Measurements from ENCODE around the gene KCNQ1. TPM values are rescaled to one million over a fixed set of nuclear protein-coding genes. Genes with fewer than 3 reads are reported as not detected.

KCNQ1 gene
- total and polyA plus RNA-seq, 7 experiments from 2014 or later = 14.7 to 46.4 (median 36.9) TPM

- ChIA-PET CTCF (interaction anchor here (1.2 to 2.7 kb wide), 2 partner anchors 21 to 94 kb away, joined by 3 to 11 read pairs; no protein-coding TSS in a partner anchor), POLR2A (interaction anchor here (1.2 to 3.5 kb wide), 4 partner anchors 11 to 494 kb away, joined by 4 to 27 read pairs (median 14); partner anchors contain the start of genes C11orf21, CD81 and TSPAN32)
- Mint-ChIP-seq H3K9me3 (no peaks in the 10 kb centered on the region), H3K36me3 (peaks cover 0 to 9% (median 0%) of the 10 kb centered on the region in 5 donors), H3K4me3 (peak overlapping the region; percentile 86 to 97 (median 91)), H3K27me3 (peaks cover 0 to 2% (median 0%) of the 10 kb centered on the region in 5 donors), H3K4me1 (peaks cover 0 to 28% (median 16%) of the 10 kb centered on the region in 7 donors), H3K27ac (peak overlapping the region; percentile 90 to 97 (median 95))
- intact Hi-C loops (cut with micrococcal nuclease) = no loop called here
- Histone ChIP-seq H3K9me3 (ENCODE audit: control insufficient read depth in 2 of 3, low read length in 3 of 3) (no peaks in the 10 kb centered on the region), H3K4me3 (ENCODE audit: low read length) (peak overlapping the region; percentile 75), H3K4me1 (ENCODE audit: control insufficient read depth in 2 of 2, insufficient read depth in 2 of 2, low read length in 2 of 2) (peaks cover 22 to 24% of the 10 kb centered on the region in 2 donors), H3K36me3 (ENCODE audit: control insufficient read depth in 2 of 3, insufficient read depth in 3 of 3, low read length in 3 of 3) (peaks cover 0 to 58% (median 0%) of the 10 kb centered on the region in 3 experiments), H3K27me3 (ENCODE audit: control insufficient read depth in 2 of 2, insufficient read depth in 2 of 2, low read length in 2 of 2) (no peaks in the 10 kb centered on the region), H3K27ac (ENCODE audit: low read depth, low read length) (peak overlapping the region; percentile 93)
- ATAC-seq (no peak), DNase-seq (no peak)
These were observed 46.0 kb upstream of the KCNQ1 start for GRCh38 chr11:2398664-2399355.

GRCh38 chr11:2399488-2400068, 45.2 kb upstream of the KCNQ1 start:
- peaks cover 0 to 58% (median 0%) of the 10 kb centered on the region in 3 experiments for H3K36me3 ChIP-seq (ENCODE audit: control insufficient read depth in 2 of 3, insufficient read depth in 3 of 3, low read length in 3 of 3)
- H3K4me3 Mint-ChIP-seq = peak overlapping the region; percentile 87 to 97 (median 92)
- CTCF ChIA-PET = interaction anchor here (1.2 to 2.7 kb wide), 3 partner anchors 21 to 493 kb away, joined by 5 to 13 read pairs (median 11); no protein-coding TSS in a partner anchor
- no peaks in the 10 kb centered on the region for H3K27me3 ChIP-seq (ENCODE audit: control insufficient read depth in 2 of 2, insufficient read depth in 2 of 2, low read length in 2 of 2)
- H3K9me3 ChIP-seq (ENCODE audit: control insufficient read depth in 2 of 3, low read length in 3 of 3) = no peaks in the 10 kb centered on the region
- peaks cover 0 to 2% (median 0%) of the 10 kb centered on the region in 5 donors for H3K27me3 Mint-ChIP-seq
- POLR2A ChIA-PET = interaction anchor here (0.8 to 3.5 kb wide), 8 partner anchors 13 to 493 kb away, joined by 3 to 27 read pairs (median 6); partner anchors contain the start of genes C11orf21, CD81, KCNQ1 and TSPAN32
- ATAC-seq = peak; percentile 0
- peaks cover 0 to 28% (median 16%) of the 10 kb centered on the region in 7 donors for H3K4me1 Mint-ChIP-seq
- H3K4me3 ChIP-seq (ENCODE audit: low read length) = peak overlapping the region; percentile 75
- intact Hi-C loops (cut with micrococcal nuclease) = loop anchor here (1.0 to 10.0 kb wide), 16 partner anchors 21 to 1893 kb away; partner anchors contain the start of genes CARS1 (in 2 of the 2), CD81 (in 2 of the 2), NAP1L4 (in 2 of the 2) and CDKN1C (in 1 of the 2)
- H3K27ac ChIP-seq (ENCODE audit: low read depth, low read length) = peak overlapping the region; percentile 93
- peak overlapping the region; percentile 90 to 97 (median 95) for H3K27ac Mint-ChIP-seq
- H3K9me3 Mint-ChIP-seq = no peaks in the 10 kb centered on the region
- DNase-seq = peak in 3 of 9 donors; percentile 13 to 36 (median 13)
- peaks cover 19 to 22% of the 10 kb centered on the region in 2 donors for H3K4me1 ChIP-seq (ENCODE audit: control insufficient read depth in 2 of 2, insufficient read depth in 2 of 2, low read length in 2 of 2)
- peaks cover 0 to 12% (median 0%) of the 10 kb centered on the region in 5 donors for H3K36me3 Mint-ChIP-seq

GRCh38 chr11:2400069-2400761, 44.6 kb upstream of the KCNQ1 start, which contains the start of gene TSSC4:
TSSC4 (plus strand) TSS chr11:2400750; CDS start chr11:2402634, 1,884 bp downstream.
- Histone ChIP-seq H3K4me3 (ENCODE audit: low read length) (peak within 1 kb of the TSS; percentile 96), H3K4me1 (ENCODE audit: control insufficient read depth in 2 of 2, insufficient read depth in 2 of 2, low read length in 2 of 2) (peaks cover 19 to 22% of the 10 kb centered on the region in 2 donors), H3K9me3 (ENCODE audit: control insufficient read depth in 2 of 3, low read length in 3 of 3) (no peaks in the 10 kb centered on the region), H3K36me3 (ENCODE audit: control insufficient read depth in 2 of 3, insufficient read depth in 3 of 3, low read length in 3 of 3) (peaks cover 0 to 57% (median 0%) of the 10 kb centered on the region in 3 experiments), H3K27ac (ENCODE audit: low read depth, low read length) (peak within 1 kb of the TSS; percentile 93), H3K27me3 (ENCODE audit: control insufficient read depth in 2 of 2, insufficient read depth in 2 of 2, low read length in 2 of 2) (no peaks in the 10 kb centered on the region)
- Mint-ChIP-seq H3K27ac (peak within 1 kb of the TSS; percentile 90 to 97 (median 95)), H3K4me3 (peak within 1 kb of the TSS; percentile 87 to 97 (median 92)), H3K36me3 (peaks cover 0 to 12% (median 0%) of the 10 kb centered on the region in 5 donors), H3K27me3 (peaks cover 0 to 2% (median 0%) of the 10 kb centered on the region in 5 donors), H3K9me3 (no peaks in the 10 kb centered on the region), H3K4me1 (peaks cover 0 to 28% (median 16%) of the 10 kb centered on the region in 7 donors)
- peak; percentile 99 to 100 (median 100) for DNase-seq
- peak; percentile 90 for ATAC-seq
- ChIA-PET POLR2A (interaction anchor here (0.8 to 3.5 kb wide), 14 partner anchors 10 to 591 kb away, joined by 3 to 27 read pairs (median 4); partner anchors contain the start of genes C11orf21, CD81, KCNQ1 and NAP1L4), CTCF (interaction anchor here (0.6 to 2.7 kb wide), 7 partner anchors 20 to 1092 kb away, joined by 3 to 13 read pairs (median 5); partner anchors contain the start of gene CD81)
- intact Hi-C loops (cut with micrococcal nuclease) = loop anchor here (1.0 to 10.0 kb wide), 16 partner anchors 20 to 1893 kb away; partner anchors contain the start of genes CARS1 (in 2 of the 2), CD81 (in 2 of the 2), NAP1L4 (in 2 of the 2) and CDKN1C (in 1 of the 2)

- Histone ChIP-seq H3K4me3 (ENCODE audit: low read length) (peak overlapping the region; percentile 96), H3K4me1 (ENCODE audit: control insufficient read depth in 2 of 2, insufficient read depth in 2 of 2, low read length in 2 of 2) (peaks cover 19 to 22% of the 10 kb centered on the region in 2 donors), H3K27me3 (ENCODE audit: control insufficient read depth in 2 of 2, insufficient read depth in 2 of 2, low read length in 2 of 2) (no peaks in the 10 kb centered on the region), H3K9me3 (ENCODE audit: control insufficient read depth in 2 of 3, low read length in 3 of 3) (no peaks in the 10 kb centered on the region), H3K27ac (ENCODE audit: low read depth, low read length) (peak overlapping the region; percentile 93), H3K36me3 (ENCODE audit: control insufficient read depth in 2 of 3, insufficient read depth in 3 of 3, low read length in 3 of 3) (peaks cover 0 to 50% (median 0%) of the 10 kb centered on the region in 3 experiments)
- Mint-ChIP-seq H3K36me3 (peaks cover 0 to 12% (median 0%) of the 10 kb centered on the region in 5 donors), H3K27me3 (peaks cover 0 to 2% (median 0%) of the 10 kb centered on the region in 5 donors), H3K9me3 (no peaks in the 10 kb centered on the region), H3K27ac (peak overlapping the region; percentile 90 to 97 (median 95)), H3K4me1 (peaks cover 0 to 28% (median 16%) of the 10 kb centered on the region in 7 donors), H3K4me3 (peak overlapping the region; percentile 87 to 97 (median 92))
- intact Hi-C loops (cut with micrococcal nuclease) = loop anchor here (1.0 to 10.0 kb wide), 16 partner anchors 19 to 1894 kb away; partner anchors contain the start of genes CARS1 (in 2 of the 2), CD81 (in 2 of the 2), NAP1L4 (in 2 of the 2) and CDKN1C (in 1 of the 2)
- no peak for ATAC-seq
- POLR2A ChIA-PET = interaction anchor here (0.7 to 3.5 kb wide), 13 partner anchors 9 to 591 kb away, joined by 3 to 27 read pairs (median 4); partner anchors contain the start of genes C11orf21, CD81, KCNQ1 and NAP1L4
- CTCF ChIA-PET = interaction anchor here (0.6 to 2.7 kb wide), 9 partner anchors 19 to 1093 kb away, joined by 3 to 13 read pairs (median 5); partner anchors contain the start of gene CD81
- DNase-seq = no peak
These were observed 43.9 kb upstream of the KCNQ1 start for GRCh38 chr11:2400762-2401435.

- H3K27ac Mint-ChIP-seq = peak overlapping the region; percentile 21 to 96 (median 95)
- no peak for DNase-seq
- peak overlapping the region; percentile 96 for H3K4me3 ChIP-seq (ENCODE audit: low read length)
- peak overlapping the region; percentile 93 for H3K27ac ChIP-seq (ENCODE audit: low read depth, low read length)
- H3K36me3 ChIP-seq (ENCODE audit: control insufficient read depth in 2 of 3, insufficient read depth in 3 of 3, low read length in 3 of 3) = peaks cover 0 to 44% (median 0%) of the 10 kb centered on the region in 3 experiments
- H3K4me1 ChIP-seq (ENCODE audit: control insufficient read depth in 2 of 2, insufficient read depth in 2 of 2, low read length in 2 of 2) = peaks cover 19 to 22% of the 10 kb centered on the region in 2 donors
- H3K9me3 ChIP-seq (ENCODE audit: control insufficient read depth in 2 of 3, low read length in 3 of 3) = no peaks in the 10 kb centered on the region
- ATAC-seq = no peak
- ChIA-PET CTCF (interaction anchor here (0.8 to 1.0 kb wide), 2 partner anchors 19 to 96 kb away, joined by 3 to 4 read pairs; no protein-coding TSS in a partner anchor), POLR2A (interaction anchor here (0.7 to 3.5 kb wide), 6 partner anchors 18 to 148 kb away, joined by 3 to 27 read pairs (median 4); partner anchors contain the start of genes C11orf21 and TSPAN32)
- peak overlapping the region; percentile 87 to 97 (median 92) for H3K4me3 Mint-ChIP-seq
- H3K27me3 Mint-ChIP-seq = peaks cover 0 to 2% (median 0%) of the 10 kb centered on the region in 5 donors
- intact Hi-C loops (cut with micrococcal nuclease) = loop anchor here (2.0 to 10.0 kb wide), 5 partner anchors 613 to 1895 kb away; partner anchors contain the start of genes DUSP8 (in 1 of the 2), RNH1 (in 1 of the 2) and RPLP2 (in 1 of the 2)
- peaks cover 0 to 12% (median 0%) of the 10 kb centered on the region in 5 donors for H3K36me3 Mint-ChIP-seq
- peaks cover 0 to 28% (median 16%) of the 10 kb centered on the region in 7 donors for H3K4me1 Mint-ChIP-seq
- no peaks in the 10 kb centered on the region for H3K9me3 Mint-ChIP-seq
- no peaks in the 10 kb centered on the region for H3K27me3 ChIP-seq (ENCODE audit: control insufficient read depth in 2 of 2, insufficient read depth in 2 of 2, low read length in 2 of 2)
These were observed 43.3 kb upstream of the KCNQ1 start for GRCh38 chr11:2401436-2401984.

All from naive thymus-derived CD4-positive, alpha-beta T cell (primary cell).